Measurements from ENCODE around the gene ATF7IP2.

GRCh38 chr16:10388988-10389387 lies 3.1 kb downstream of the ATF7IP2 start:
- TF ChIP-seq CTCF (IDR thresholded peaks at IDR 0.05) (no peak), POLR2AphosphoS5 (IDR thresholded peaks at IDR 0.05) (no peak), POLR2A (IDR thresholded peaks at IDR 0.05) (no peak)

Measured in breast epithelium (tissue), 3 donors.